ENCODE results near the gene SYT14. TPM values are rescaled to one million over a fixed set of nuclear protein-coding genes. Genes with fewer than 3 reads are reported as not detected.

SYT14 gene
- total and polyA plus RNA-seq, 2 of the 4 experiments (the other 2 are of a cell fraction): 0.14 to 1.3 TPM

GRCh38 chr1:209927466-209927865 lies 10.6 kb upstream of the SYT14 start:
- no peaks in the 10 kb centered on the region for H4K20me1 ChIP-seq (ENCODE audit: insufficient read depth, low read length)
- no TSS peak for BruUV-seq (replicated peaks)
- POLR2A ChIA-PET (ENCODE audit: unreplicated experiment): no interaction called here

More at GRCh38 chr1:209927466-209927865, 10.6 kb upstream of the SYT14 start:
- H2AK5ac ChIP-seq (ENCODE audit: low read depth, low read length): no peak overlapping the region
- H3K4me1 ChIP-seq (ENCODE audit: control insufficient read depth, insufficient read depth, low read length): no peaks in the 10 kb centered on the region
- H2BK120ac ChIP-seq (ENCODE audit: low read depth, low read length): no peak overlapping the region
- H3K27me3 ChIP-seq (ENCODE audit: control insufficient read depth, insufficient read depth, low read length): no peaks in the 10 kb centered on the region
- H2AK9ac ChIP-seq (replicated peaks; ENCODE audit: low read depth, low read length, poor library complexity): no peak overlapping the region
- H3K9me1 ChIP-seq (ENCODE audit: insufficient read depth, low read length): no peaks in the 10 kb centered on the region
- H2BK20ac ChIP-seq (ENCODE audit: low read depth, low read length): no peak overlapping the region
- intact Hi-C loops (cut with micrococcal nuclease) (no loop called here), dilution Hi-C loops (cut with HindIII; ENCODE audit: low sequenced_read_pairs, unreplicated experiment) (no loop called here), in situ Hi-C loops (cut with MboI; ENCODE audit: low sequenced_read_pairs) (no loop called here)
- ATAC-seq (ENCODE audit: low read depth) (no peak), DNase-seq (no peak)
- no peak overlapping the region for H3K18ac ChIP-seq (ENCODE audit: low read depth, low read length)
- H4K8ac ChIP-seq (ENCODE audit: low read depth in 2 of 2, low read length in 2 of 2): no peak overlapping the region
- no peaks in the 10 kb centered on the region for H3K36me3 ChIP-seq (ENCODE audit: control insufficient read depth, insufficient read depth, low read length)
- no peak overlapping the region for H3K56ac ChIP-seq (ENCODE audit: extremely low read depth, insufficient read depth, low read length)
- no peak overlapping the region for H2BK15ac ChIP-seq (ENCODE audit: low read depth, low read length)
- H3K9me3 ChIP-seq (ENCODE audit: control insufficient read depth, insufficient read depth, low read length): no peaks in the 10 kb centered on the region
- no peak overlapping the region for H3K14ac ChIP-seq (replicated peaks; ENCODE audit: low read depth, low read length)
- no peak overlapping the region for H4K5ac ChIP-seq (ENCODE audit: low read depth, low read length)
- H3K27ac ChIP-seq (ENCODE audit: insufficient read depth, low read length): no peak overlapping the region
- H3K4me2 ChIP-seq (ENCODE audit: low read depth, low read length): no peak overlapping the region
- H3K23ac ChIP-seq (ENCODE audit: low read depth, low read length): no peak overlapping the region
- CTCF ChIA-PET: no interaction called here
- H3K9ac ChIP-seq (ENCODE audit: low read depth, low read length): no peak overlapping the region
- no peak overlapping the region for H4K91ac ChIP-seq (ENCODE audit: insufficient read depth, low read depth, low read length)
- no peaks in the 10 kb centered on the region for H3K79me1 ChIP-seq (ENCODE audit: low read depth in 1 of 2, low read length in 2 of 2)
- H2AFZ ChIP-seq (replicated peaks; ENCODE audit: low read length, poor library complexity): no peak overlapping the region
- no peak overlapping the region for H2BK5ac ChIP-seq (ENCODE audit: low read depth, low read length, poor library complexity, severe bottlenecking)
- H3K4me3 ChIP-seq (ENCODE audit: insufficient read depth, low read depth, low read length): no peak overlapping the region
- H3K4ac ChIP-seq (ENCODE audit: low read depth, low read length): no peak overlapping the region
- TF ChIP-seq RFX5 (IDR thresholded peaks at IDR 0.05; ENCODE audit: low read depth, low read length): no peak
- no peak for TF ChIP-seq NFE2L2 (IDR thresholded peaks at IDR 0.05; ENCODE audit: low read depth, low read length)
- TF ChIP-seq MXI1 (IDR thresholded peaks at IDR 0.05; ENCODE audit: borderline replicate concordance, low read depth, low read length): no peak
- TF ChIP-seq CEBPB (IDR thresholded peaks at IDR 0.05; ENCODE audit: low read depth, low read length): no peak
